GM21529 (cell line): ENCODE data around the gene ACTR5.

ENCODE experiments used
- ATAC-seq: cut with Tn5 transposase; IDR thresholded peaks from one replicate; pipeline ENCODE4 v1.9.1; 2021; ENCODE audit not compliant: unreplicated experiment

ACTR5 gene

GRCh38 chr20:38728911-38729642 is 19.2 kb upstream of the ACTR5 start:
- no peak for ATAC-seq

- ATAC-seq, result no peak
Observed at GRCh38 chr20:38729767-38730166, 18.5 kb upstream of the ACTR5 start.

DNA sequence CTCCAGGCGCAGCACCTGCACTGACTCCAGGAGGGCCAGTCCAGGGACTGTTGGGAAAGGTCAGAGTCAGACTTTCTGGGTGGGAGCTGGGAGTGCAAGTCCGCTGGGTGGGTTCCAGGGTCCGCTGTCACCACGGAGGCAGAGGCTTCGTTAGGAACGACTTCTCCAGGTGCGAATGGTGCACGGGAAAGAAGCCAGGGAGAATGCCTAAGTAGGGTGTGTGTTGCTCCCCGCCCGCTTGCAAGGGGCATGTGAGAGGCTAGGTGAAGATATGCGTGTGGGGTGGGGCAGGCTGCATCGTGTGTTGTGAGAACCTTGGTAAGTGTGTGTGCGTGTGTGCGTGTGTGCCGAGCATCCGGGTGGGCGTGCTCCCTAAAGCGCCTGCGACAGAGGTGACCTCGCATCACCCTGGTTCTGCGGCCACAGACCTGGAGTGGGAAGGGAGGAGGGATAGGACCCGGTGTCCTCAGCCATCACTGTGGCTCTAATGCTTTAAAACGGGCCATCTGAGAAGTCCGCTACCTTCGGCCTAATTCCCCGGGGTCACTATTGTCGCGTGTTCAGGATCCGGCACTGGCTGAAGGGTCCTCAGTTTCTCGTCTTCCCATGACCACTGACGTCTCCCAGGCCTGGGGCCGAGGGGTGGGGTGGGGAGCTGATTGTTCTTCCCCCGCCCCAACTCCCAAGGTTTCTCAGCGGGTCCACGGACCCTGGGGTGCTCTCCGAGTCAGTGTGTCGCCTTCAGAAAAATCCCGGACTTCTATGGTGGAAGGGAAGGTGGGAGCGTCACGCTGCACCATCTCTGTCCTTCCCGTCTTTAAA is 17.9 kb upstream of the ACTR5 start:
- no peak for ATAC-seq

DNA sequence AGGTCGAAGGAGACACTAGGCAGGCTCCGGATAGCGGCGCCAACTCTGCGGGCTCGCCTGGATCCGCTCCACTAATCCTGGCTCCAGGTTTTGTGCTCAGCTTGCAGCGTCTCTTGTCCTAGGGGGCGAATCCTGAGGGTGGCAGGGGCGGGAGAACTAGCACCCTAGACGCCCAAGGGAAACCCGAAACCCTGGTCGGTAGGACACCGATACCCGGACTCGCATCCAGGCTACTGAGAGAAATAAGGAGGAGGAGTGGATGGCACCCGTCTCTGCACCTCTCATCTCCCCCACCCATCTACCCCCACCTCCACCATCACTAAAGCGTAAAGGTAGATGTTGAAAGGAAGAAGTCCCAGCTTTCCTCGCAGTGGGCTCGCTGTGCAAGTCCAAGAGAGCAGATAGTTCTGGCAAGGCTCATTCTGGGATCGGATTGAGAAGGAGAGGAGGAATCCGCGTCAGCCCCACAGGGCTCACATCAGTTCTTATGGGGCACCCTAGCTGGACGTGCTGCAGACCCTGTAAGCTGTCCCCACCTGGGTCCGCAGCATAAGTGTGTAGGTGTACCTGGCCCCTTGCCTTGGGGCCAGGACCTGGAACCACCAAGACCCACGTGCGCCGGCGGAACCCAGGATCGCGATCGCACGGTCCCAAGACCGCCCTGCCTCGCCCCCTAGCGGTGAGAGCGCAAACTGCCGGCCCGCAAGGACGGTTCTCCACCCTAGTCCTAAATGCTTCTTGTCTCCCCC is 17.1 kb upstream of the ACTR5 start:
- ATAC-seq, result no peak

GRCh38 chr20:38731738-38732113 is 16.5 kb upstream of the ACTR5 start:
- ATAC-seq, result no peak

DNA sequence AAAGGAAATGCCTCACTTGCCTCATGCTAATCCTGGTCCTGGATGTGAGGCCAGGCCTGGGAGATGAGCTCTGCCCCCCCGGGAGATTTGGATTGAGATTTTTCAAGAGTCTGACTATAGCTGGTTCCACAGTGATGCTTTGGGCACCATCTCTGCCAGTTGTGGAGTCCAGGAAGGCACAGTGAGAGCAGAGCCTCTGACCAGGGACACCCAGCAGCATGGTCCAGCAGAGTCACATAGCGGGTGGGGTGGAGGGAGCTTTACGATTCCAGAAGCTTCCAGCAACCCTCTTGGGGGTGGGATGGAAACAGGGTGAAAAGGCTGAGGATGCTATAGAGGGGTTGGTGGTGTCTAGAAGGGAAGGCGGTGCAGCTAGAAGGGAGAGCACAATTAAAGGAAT is 15.3 kb upstream of the ACTR5 start:
- ATAC-seq, result no peak

- no peak for ATAC-seq
Observed at GRCh38 chr20:38735172-38735571, 13.1 kb upstream of the ACTR5 start.

DNA sequence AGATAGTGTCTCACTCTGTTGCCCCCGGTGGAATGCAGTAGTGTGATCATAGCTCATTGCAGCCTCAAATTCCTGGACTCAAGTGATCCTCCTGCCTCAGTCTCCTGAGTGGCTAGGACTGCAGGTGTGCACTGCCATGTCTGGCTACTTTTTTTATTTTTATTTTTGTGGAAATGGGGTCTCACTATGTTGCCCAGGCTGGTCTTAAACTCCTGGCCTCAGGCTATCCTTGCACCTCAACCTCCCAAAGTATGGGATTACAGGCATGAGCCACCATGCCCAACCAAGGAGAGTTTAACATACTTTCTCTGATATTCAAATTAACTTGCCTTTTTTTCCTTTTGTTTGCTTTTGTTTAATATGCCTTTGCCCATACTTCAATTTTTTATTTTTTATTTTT is 10.4 kb upstream of the ACTR5 start:
- ATAC-seq, result no peak

GRCh38 chr20:38745757-38746156 is 2.5 kb upstream of the ACTR5 start:
- ATAC-seq, result no peak

GRCh38 chr20:38747495-38748096 is 664 bp upstream of the ACTR5 start:
- no peak for ATAC-seq

DNA sequence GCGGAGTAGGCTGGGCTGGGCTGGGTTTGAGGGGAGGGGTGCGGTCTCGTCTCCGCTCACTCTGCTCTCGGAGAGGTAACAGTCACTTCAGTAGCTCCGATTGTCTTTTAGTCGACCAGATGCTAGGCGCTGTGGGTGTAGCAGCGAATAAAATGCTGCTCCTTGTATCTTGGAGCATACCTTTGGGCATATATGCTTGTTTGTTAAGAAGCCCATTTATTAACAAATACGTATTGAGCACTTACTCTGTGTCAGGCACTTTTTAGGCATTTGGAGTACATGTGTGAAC is 545 bp downstream of the ACTR5 start:
- peak; percentile 33 for ATAC-seq

DNA sequence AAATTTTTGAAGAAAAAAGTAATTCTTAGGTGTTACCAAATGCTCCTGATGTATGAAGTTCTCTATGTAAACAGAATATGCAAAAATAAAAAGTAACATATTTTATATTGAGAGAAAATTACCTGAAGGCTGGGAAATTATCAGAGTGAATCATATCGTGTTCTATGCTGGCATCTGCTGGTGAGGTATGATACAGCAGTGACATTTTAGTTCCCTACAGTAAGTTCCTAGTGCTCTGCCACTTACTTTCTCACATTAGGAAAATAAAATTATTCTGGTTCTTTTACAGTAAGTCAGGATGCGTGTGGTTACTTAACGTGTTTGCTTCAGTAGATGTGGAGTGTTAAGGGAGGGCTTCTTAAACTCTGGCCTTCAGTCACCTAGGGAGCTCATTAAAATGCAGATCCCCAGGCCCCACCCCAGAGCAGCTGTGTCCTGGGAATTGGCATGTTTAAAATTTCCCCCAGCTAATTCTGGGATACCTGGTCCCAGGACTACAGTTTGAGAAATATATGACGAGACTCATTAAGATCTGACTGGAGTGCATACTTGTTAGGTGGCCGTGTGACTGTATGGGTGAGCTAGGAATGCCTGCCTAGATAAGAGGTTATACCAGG is 3.2 kb downstream of the ACTR5 start:
- no peak for ATAC-seq

- ATAC-seq, result no peak
Observed at GRCh38 chr20:38752029-38752428, 3.8 kb downstream of the ACTR5 start.

GRCh38 chr20:38754924-38755323 is 6.7 kb downstream of the ACTR5 start:
- ATAC-seq, result no peak

GRCh38 chr20:38755324-38755910 is 7.2 kb downstream of the ACTR5 start:
- ATAC-seq, result no peak

- no peak for ATAC-seq
Observed at GRCh38 chr20:38757145-38757775, 9.0 kb downstream of the ACTR5 start.

GRCh38 chr20:38759106-38759505 is 10.8 kb downstream of the ACTR5 start:
- no peak for ATAC-seq

DNA sequence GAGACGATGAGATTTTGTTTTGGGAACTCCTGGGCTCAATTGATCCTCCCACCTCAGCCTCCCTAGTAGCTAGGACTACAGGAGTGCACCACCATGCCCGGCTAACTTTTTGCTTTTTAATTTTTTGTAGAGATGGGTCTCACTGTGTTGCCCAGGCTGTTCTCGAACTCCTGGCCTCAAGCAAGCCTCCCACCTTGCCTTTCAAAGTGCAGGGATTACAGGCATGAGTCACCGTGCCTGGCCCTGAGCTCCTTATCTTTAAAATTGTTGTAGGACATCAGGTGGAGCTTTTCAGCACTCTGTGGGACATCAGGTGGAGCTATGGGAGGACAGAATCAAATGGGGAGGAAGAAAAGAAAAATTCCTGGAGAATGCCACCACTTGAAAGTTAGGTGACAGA is 12.7 kb downstream of the ACTR5 start:
- ATAC-seq, result no peak

GRCh38 chr20:38762174-38762573 is 13.9 kb downstream of the ACTR5 start:
- no peak for ATAC-seq

- no peak for ATAC-seq
Observed at GRCh38 chr20:38763616-38764015, 15.4 kb downstream of the ACTR5 start.
